HG02973 (cell line): ENCODE data around the gene HECW1.
"Not testable (repeated sequence)": the region's sequence is repeated elsewhere in the genome, so short reads cannot be mapped to it uniquely, and the experiment has no call there.

ENCODE experiments used
- ATAC-seq: cut with Tn5 transposase; IDR thresholded peaks from one replicate; pipeline ENCODE4 v1.9.1; 2021; ENCODE audit warnings: moderate library complexity; ENCODE audit not compliant: unreplicated experiment

HECW1 gene

DNA sequence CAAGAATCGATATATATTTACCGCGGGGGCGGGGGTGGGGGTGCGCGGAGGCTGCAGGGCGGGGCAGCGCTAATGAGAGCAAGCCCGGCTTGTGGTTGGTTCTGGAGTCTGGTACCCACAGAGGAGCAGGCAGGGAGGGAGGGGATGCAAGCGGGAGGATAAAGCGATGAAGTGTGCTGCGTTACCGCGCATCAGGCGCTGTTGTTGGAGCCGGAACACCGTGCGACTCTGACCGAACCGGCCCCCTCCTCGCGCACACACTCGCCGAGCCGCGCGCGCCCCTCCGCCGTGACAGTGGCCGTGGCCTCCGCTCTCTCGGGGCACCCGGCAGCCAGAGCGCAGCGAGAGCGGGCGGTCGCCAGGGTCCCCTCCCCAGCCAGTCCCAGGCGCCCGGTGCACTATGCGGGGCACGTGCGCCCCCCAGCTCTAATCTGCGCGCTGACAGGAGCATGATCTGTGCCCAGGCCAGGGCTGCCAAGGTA is at the start of gene HECW1:
Gene HECW1, plus strand, starts transcription at position 189 of the 482 bp plus-strand sequence. CDS start 131,259 bp downstream, outside the sequence.
- ATAC-seq = no peak

DNA sequence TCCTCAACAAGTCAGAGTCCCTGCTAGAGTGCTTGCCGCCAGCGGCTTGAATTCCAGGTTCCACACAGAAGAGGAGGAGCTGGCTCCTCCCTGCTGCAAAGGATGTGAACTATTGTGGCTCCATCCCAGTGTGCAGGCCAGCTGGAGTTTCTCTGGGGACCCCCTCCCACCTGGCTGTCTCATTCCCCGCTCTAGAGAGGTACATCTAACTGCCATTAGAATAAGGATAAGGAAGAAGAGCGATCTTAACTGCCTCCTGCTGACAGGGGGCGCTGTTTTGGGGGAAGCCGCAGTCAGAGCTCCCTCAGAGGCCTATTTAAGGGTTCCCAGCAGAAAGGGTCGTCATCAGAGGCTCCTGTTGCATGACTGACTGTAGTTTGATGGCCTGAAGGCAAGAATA is 40.8 kb upstream of the HECW1 start:
- ATAC-seq = no peak

DNA sequence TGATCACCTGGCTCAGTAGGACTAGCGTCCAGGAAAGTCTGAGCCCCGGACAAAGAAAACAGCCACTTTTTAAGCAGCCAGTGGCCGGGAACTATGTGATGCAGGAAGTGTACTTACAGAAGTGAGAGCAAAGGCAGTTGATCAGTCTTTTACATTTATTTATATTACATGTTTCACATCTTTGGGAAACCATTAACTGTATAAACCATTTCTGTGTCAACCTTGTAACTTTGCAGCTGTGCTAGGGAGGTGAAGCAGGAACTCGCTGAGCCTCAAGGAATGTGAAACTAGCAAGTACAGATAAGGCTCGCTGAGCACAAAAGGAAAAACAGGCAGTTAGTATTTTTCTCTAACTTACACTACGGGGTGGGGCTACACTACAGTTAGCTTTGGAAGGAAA is 39.9 kb upstream of the HECW1 start:
- ATAC-seq = peak; percentile 39

DNA sequence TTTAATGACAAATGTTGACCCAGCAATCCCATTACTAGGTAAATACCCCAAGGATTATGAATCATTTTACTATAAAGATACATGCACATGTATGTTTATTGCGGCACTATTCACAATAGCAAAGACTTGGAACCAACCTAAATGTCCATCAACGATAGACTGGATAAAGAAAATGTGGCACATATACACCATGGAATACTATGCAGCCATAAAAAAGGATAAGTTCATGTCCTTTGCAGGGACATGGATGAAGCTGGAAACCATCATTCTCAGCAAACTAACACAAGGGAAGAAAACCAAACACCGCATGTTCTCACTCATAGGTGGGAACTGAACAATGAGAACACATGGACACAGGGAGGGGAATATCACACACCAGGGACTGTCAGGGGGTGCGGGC is 38.6 kb upstream of the HECW1 start:
- ATAC-seq = not testable (repeated sequence)

DNA sequence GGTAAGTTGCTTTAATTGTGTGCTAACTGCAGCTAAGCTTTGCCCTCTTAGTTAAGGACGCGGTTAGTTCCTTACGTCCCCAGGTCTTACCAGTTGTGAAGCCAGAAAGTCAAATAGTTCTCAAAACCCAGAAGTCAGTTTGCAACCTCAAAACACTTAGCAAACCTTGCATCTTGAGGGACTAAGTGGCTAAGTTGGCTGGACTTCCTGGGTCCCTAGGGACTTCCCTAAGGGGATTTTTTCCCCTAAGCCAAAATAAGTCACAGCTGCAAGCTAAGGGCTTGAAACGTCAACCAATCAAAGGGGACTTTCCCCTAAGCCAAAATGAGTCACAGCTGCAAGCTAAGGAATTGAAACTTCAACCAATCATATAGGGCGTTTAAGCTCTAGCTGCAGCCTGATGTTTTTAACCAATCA is 36.2 kb upstream of the HECW1 start:
- ATAC-seq = no peak

DNA sequence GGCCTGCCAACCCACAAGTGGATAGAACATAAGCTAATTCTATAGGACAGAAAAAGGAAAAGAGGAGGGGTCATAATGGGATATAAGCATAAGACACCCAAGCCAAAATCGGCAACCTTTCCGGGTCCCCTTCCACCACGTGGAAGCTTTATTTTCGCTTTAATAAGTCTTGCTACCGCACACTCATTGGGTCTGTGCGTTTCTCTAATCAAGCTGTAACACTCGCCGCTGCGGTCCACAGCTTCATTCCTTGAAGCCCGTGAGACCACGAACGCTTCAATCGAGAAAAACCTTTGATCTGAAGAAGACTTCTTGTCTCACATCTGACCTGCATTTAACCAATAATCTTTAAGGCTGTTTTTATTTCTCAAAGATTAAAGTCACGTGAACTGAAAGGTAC is 35.8 kb upstream of the HECW1 start:
- no peak for ATAC-seq

DNA sequence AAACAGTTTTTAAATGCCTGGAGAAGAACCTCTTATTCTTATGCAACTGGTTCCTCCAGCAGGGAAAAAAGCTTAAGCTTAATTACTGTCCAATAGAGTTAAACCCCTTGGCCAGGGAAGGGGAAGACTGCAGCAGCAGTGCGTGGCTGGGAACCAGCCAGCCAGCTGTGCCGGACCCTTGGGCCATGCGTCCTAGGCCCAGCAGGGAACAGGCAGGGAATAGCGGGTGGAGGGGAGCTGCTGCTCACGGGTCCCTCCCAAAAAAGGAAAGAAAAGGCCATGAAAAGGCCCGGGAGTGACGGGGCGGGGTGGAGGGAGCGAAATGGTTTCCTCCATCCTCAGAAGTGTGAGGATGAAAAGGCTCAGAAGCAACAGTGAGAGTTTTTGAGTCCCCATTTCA is 35.2 kb upstream of the HECW1 start:
- no peak for ATAC-seq

DNA sequence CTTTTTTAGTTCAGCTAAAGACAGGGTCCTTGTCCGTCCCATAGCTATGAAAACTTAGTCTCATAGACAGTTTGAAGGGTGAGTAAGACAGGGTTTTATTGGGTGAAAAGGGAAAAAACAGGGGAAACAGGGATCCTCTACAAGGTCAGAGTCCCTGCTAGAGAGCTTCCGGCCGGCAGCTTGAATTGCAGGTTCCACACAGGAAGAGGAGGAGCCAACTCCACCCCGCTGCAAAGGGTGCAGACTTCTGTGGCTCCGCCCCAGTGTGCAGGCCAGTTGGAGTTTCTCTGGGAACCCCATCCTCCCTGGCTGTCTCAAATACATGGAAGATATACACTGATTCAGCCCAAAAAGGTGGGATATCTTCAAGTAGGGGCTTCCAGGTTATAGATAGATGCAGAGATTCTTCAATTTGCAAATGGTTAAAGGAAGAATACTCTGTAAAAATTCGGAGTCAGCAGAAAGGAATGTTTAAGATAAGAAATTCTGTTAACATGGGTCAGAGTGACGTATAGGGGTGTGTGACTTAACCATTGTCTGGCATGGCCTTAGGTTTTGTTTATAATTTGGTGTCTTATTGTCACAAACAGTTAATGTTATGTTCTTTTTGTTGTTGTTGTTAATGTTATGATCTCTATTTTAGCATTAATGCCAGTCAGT is 34.6 kb upstream of the HECW1 start:
- ATAC-seq = no peak

DNA sequence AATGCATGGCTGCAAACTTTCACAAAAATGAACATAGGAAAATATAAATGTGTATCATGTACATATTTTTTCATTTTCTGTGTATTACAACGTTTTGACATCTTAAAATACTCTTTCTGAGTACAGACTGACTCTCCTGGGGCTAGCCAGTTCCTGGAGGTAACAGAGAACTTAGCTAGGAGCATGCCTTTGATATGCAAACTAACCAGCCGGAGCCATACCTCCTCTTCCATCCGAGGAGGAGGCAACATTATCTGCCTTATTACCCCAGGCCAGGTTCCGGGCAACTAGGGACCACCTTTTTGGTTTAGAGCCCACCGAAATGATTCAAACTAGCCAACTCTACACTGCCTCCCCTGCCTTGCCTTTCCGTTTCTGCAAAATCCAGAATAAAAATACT is 33.7 kb upstream of the HECW1 start:
- no peak for ATAC-seq

DNA sequence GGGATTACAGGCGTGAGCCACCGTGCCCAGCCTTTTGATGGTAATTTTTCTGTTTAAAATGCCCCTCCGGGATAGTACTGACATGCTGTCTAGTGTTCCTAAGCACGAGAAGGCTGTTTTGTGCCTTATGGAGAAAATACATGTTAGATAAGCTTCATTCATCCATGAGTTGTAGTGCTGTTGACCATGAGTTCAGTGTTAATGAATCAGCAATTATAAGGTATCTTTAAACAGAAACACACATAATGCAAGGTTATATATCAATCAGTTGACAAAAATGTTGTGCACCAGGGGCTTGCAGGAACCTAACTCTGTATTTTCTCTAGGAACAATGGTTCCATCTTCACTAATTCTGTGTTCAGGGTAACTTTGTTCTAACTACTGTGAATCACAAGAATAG is 30.8 kb upstream of the HECW1 start:
- no peak for ATAC-seq

DNA sequence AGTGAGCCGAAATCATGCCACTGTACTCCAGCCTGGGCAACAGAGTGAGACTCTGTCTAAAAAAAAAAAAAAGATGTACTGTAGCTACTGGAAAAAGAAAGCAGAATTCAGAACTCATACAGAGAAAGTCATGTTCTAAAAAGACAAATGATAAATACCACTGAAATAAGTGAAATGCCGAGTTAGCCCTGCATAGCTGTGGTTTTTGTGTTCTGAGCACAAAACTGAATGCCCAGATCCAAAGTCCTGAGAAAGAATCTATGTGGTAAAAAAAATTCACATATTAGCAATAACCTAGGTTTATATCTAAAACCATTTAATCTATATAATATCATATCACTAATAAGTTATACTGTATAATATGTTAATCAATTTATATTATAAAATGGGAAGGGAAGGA is 29.3 kb upstream of the HECW1 start:
- no peak for ATAC-seq

DNA sequence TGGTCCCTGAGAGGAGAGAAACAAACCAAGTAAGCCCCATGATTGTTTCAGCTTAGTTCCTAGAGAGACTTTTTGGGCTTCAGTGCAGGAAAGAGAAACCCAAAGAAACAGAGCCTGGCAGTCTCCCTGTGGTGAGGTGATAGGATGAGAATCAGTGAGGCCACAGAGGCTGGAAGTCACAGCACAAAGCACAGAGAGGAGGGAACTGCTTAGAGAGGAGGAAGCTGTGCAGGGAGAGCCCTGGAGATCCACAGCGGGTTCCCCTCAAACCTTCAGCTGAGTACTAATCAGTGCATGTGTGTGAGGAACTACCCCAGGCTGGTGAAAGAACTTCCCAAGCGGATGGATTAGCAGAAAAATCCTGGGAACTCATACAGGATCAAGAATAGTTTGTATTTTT is 27.4 kb upstream of the HECW1 start:
- ATAC-seq = no peak

DNA sequence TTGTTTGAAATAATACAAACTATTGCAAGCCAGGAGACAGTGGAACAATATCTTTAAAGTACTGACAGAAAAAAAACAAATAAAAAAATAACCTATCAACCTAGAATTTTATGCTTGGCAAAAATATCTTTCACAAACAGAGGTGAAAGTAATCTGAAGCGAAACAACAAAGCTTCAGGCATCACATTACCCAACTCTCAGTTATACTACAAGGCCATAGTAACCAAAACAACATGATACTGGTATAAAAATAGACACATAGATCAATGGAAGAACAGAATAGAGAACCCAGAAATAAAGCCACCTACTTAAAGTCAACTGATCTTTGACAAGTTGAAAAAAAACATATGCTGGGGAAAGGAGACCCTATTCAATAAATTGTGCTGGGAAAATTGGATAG is 26.5 kb upstream of the HECW1 start:
- ATAC-seq = no peak

DNA sequence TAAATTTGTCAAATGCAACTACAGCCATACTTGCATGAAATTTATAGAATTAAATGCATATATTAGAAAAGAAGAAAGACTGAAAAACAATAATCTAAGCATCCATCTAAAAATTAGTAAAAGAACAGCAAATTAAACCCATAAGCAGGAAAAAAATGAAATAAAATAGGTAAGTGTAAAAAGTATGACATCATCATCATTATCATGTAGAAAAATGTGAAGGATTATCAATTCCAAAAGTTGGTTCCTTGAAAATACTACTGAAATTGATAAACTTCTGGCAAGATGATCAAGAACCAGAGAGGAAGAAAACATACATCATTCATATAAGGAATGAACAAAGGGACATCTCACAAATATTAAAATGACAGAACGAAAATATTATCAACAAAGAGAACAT is 19.6 kb upstream of the HECW1 start:
- ATAC-seq = no peak

DNA sequence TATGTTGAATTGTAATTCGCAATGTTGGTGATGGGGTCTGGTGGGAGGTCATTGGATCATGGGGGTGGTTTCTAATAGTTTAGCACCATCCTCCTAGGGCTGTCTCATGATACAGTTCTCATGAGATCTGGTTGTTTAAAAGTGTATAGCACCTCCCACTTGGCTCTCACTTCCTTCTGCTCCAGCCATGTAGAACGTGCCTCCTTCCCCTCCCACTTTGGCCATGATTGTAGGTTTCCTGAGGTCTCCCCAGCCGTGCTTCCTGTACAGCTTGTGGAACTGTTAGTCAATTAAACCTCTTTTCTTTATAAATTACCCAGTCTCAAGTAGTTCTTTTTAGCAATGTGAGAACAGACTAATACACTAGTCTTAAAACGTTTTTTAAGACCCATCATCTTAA is 15.6 kb upstream of the HECW1 start:
- no peak for ATAC-seq

DNA sequence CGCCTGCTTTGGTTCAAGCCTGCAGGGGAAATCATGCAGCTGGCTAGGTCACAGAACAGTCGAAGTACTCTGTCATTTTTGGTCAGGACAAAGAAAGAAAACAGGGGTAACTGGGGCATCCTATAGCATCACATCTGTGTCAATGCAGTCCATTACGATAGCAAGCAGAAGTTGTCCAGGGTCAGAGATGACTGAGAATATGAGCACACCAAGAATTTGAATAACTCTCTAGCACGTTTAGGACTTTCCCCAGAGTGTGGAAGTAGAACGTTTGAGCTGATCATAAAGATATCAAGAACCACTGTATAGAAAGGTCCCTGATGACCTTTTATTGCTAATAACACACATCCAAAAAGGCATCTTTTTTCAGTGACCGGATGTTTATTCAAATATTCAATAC is 12.7 kb upstream of the HECW1 start:
- ATAC-seq = no peak

DNA sequence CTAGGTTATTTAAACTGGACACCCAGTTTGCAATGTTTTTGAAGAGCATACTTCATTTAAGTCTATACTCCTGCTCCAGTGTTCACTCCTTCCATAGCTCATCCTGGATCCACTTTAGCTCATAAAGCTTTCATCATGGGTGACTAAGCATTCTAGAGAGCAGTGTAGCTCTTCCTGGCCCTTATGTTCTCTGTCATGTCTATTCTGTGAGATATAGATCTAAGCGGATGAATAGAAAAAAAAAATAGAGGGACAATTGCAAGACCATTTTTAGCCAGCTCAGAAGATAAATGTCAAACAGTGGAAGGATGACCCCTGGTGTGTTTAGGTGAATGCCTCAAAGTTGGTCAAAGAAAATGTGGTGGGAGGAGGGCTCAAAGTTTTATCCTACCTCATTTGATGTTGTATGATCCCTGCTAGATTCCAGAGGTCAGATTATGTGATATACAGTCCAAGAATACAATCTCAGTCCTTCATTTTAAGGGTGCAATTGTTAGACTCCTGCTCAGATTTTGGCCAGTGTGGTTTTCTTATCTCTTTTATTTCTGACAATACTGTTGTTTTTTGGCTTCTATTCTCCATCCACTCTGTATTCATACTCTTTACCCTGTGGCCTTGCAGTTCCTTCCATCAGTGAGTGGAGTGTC is 7.5 kb upstream of the HECW1 start:
- ATAC-seq = no peak

DNA sequence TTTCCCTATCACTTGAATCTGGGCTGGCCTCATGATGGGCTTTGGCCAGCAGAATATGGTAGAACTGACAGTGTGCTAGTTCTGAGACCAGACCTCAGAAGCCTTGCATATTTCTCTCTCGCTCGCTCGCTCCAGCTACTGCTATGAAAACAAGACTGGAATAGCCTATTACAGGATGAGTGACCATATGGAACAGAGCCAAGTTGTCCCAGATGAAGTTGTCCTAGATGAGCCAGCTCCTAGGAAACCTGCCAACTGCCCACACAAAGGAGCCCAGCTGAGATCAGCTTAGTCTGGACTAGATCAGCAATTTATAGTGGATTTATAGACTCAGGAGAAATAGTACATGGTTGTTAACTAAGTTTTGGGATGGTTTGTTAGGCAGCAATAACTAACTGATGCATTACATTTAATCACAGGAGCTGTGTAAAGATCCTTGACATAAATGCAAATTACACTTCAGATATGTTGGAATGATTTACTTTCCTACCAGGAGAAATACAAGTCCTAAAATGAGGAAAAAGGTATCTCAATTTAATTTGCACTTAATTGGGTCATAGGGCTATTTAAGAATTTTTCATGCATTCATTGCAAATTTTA is 6.8 kb upstream of the HECW1 start:
- ATAC-seq = no peak

DNA sequence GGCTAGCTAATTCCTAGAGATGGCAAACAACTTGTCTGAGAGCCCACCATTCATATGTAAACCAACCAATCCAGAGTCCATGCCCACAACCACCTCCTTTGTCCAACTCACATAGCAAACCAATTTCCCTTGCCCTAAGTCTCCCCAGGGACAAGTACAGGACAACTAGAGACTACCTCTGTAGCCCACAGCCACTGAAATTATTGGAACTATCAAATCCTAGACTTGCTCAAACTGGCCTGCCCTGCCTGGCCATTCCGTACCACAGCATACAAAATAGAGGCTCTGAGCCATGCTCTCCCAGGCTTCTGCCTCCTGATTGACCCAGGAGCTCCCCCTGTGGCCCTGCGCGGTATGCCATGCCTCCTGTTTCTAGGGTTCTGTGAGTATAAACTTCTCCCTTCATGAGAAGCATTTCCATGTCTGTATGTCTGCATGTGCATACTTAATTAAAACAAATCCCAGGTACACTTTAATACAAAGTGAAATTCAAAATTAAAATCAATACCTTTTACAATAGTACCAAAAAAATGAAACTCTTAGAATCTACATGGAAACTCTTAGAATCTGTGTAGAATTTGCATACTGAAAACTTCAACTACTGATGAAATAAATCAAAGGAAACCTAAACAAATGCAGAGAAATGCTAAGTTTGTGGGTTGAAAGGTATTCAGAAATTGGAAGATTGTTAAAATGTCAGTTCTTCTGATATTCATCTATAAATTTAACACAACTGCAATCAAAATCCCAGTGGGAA is 4.0 kb upstream of the HECW1 start:
- ATAC-seq = peak; percentile 97

DNA sequence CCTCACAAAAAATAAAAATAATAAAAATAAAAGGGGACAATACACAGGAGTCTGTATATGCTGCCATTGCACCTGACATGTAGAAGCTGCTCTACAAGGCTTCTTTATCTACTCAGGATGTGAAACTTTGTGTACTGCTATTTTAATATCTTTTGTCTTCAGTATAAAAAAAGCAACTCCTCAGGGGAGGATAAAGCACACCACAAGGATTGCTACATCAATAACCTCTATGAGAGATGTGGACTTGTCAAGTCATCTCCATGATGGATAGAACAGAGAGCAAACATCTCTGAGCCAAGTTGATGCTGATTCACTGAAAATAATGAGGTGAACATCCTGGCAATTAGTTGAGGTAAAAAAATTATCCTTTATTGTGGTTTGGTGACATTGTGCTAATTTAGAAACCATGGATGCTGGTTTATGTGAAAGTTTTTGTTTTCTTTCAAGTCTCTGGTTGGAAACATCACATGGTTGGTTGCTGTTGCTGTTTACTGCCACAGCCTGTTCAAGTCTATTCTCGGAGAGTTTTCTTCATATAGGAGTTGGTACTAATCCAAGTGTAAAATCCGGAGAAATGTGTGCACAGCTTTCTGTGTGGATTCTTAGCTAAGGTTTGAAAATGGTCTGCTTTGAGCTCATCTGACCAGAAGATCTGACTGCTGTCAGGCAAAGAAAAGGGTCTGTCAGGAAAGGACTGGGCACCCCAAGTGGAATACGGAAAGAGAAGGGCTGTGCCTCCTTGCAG is 1.5 kb upstream of the HECW1 start:
- no peak for ATAC-seq
